Measurements from ENCODE around the gene ACAD9.

The ACAD9 gene

DNA sequence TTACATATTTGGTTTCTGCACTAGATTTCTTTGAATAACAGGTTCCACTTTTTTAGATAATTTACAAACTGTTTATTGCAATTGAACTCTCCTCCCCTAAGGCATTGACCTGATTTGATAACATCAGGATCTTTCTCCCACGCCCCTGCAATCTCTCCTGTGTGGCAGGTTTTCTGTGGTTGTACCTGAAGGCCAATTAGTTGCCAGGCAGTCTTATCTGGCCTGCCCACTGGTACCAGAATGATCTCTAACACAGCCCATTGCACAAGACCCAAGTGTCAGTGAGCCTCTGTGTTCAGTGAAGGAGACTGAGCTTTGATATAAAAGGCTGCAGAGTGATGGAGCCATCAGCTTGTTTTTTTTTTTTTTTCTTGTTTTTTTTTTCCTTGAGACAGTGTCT, 3.3 kb downstream of the ACAD9 start:
- no peak for TF ChIP-seq CTCF (IDR thresholded peaks at IDR 0.05; ENCODE audit: low read depth, low read length)
- DNase-seq (ENCODE audit: extremely low read depth, low read depth), result no peak

GRCh38 chr3:128884992-128885391, 5.6 kb downstream of the ACAD9 start:
- no peak for DNase-seq (ENCODE audit: extremely low read depth, low read depth)
- TF ChIP-seq CTCF (IDR thresholded peaks at IDR 0.05; ENCODE audit: low read depth, low read length), result no peak

- DNase-seq (ENCODE audit: extremely low read depth, low read depth), result no peak
- TF ChIP-seq CTCF (IDR thresholded peaks at IDR 0.05; ENCODE audit: low read depth, low read length), result no peak
Observed at GRCh38 chr3:128889139-128889894, 9.9 kb downstream of the ACAD9 start.

GRCh38 chr3:128895843-128896697, 16.6 kb downstream of the ACAD9 start:
- TF ChIP-seq CTCF (IDR thresholded peaks at IDR 0.05; ENCODE audit: low read depth, low read length), result no peak
- DNase-seq (ENCODE audit: extremely low read depth, low read depth), result no peak

DNA sequence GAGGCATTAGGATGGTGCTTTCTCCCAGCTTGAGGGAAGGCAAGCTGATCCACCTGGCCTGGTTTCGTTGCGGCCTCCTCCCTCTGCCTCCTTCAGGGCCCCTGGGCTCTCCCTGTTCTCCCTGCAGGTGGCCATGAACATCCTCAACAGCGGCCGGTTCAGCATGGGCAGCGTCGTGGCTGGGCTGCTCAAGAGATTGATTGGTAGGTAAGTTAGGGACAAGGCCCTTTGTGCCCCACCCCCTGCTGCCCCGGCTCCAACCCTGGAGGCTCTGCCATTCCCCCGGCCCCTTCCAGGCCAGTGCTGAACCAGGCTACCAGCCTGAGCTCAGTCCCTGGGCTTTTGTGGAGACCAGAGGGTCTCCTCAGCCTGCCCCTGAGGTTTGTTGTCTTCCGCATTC, 23.0 kb downstream of the ACAD9 start:
- TF ChIP-seq CTCF (IDR thresholded peaks at IDR 0.05; ENCODE audit: low read depth, low read length), result no peak
- DNase-seq (ENCODE audit: extremely low read depth, low read depth), result no peak

DNA sequence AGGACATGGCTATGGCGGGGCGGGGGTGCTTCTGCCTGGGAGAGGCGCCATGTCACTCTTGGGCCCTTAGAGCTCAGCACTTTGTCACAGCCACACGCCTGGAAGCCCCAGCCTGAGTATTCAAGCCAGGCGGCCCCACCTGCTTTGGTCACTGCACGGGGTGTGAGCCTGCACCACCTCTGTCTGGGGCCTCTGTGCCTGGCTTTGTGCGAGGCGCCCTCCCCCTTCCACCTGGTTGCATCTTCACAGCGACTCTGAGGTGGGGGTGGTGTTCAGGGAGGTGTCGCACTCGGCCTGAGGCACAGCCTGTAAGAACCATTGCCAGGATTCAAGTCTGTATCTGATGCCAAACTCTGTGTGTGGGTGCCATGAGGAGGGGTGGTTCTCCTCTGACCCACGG, 24.1 kb downstream of the ACAD9 start:
- DNase-seq (ENCODE audit: extremely low read depth, low read depth), result no peak
- TF ChIP-seq CTCF (IDR thresholded peaks at IDR 0.05; ENCODE audit: low read depth, low read length), result no peak
